Activated T-cell treated with anti-CD3 and anti-CD28 coated beads, Interleukin-2, amount 50 U/mL, for 4 hours (primary cell): ENCODE data around the gene FAM181B. TPM values are rescaled to one million over a fixed set of nuclear protein-coding genes. Genes with fewer than 3 reads are reported as not detected.

Source experiments
- ATAC-seq, 2 donors: fragments of 200-7000 bp; cut with Tn5 transposase; one replicate each; pipeline ENCODE4 v1.10.0; 2021
- DNase-seq: peaks from one replicate; pipeline ENCODE4 v3.0.0-alpha.2; 2020
- H3K27me3 Mint-ChIP-seq: one replicate; pipeline ENCODE4 v1.8.0; 2021; ENCODE audit warnings: low read depth, mixed read lengths
- H3K36me3 Mint-ChIP-seq: one replicate; pipeline ENCODE4 v1.8.0; 2022; ENCODE audit warnings: mixed read lengths; ENCODE audit not compliant: insufficient read depth
- H3K4me1 Mint-ChIP-seq: one replicate; pipeline ENCODE4 v1.8.0; 2021; ENCODE audit warnings: low read depth, mixed read lengths
- H3K4me3 Mint-ChIP-seq: one replicate; pipeline ENCODE4 v1.8.0; 2021; ENCODE audit warnings: mild to moderate bottlenecking, moderate library complexity, mixed read lengths
- H3K9me3 Mint-ChIP-seq: one replicate; pipeline ENCODE4 v1.8.0; 2021; ENCODE audit warnings: mixed read lengths
- total RNA-seq, 3 donors: library from RNA; stranded (reverse); gene quantifications; one replicate each; pipeline ENCODE4 v1.2.1, GENCODE V29; 2021

FAM181B gene
- not detected for total RNA-seq

DNA sequence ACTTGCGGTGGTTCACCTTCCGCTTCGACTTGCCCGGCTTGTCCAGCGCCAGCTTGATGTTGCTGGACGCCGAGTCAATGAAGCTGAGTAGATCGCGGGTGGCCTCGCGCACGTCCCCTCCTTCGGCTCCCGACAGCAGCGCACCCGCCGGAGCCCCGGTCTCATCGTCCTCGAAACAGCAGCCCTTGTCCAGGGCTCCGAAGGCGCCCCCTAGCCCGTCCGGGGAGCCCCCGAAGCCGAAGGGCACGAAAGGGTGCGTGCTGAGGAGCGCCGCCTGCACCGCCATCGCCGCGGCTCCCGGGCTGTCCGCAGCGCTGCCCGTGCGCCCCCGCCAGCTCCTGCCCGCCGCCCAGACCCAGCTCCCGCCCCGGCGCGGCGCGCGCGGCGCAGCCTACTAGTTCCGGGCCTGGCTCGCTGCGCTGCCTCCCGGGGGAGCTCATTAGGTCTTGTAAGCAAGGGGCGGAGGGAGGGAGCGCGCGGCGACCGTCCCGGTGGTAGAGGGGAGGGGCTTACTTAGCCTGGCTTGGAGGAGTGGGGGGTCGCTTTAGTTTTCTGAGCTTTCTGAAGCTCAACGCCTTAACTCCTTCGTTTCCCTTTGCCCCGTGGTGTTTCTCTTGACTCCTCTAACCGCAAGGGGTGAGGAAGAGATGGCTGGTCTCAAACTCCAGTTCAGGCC is at the start of gene FAM181B:
FAM181B (minus strand) TSS at position 421 of the 676 bp plus-strand sequence; CDS start at position 286, 135 bp downstream.
- peaks cover 8% of the 10 kb centered on the region for H3K4me1 Mint-ChIP-seq
- DNase-seq (peak; percentile 9), ATAC-seq (peak; percentile 72 to 81)
- no peaks in the 10 kb centered on the region for H3K36me3 Mint-ChIP-seq
- peak within 1 kb of the TSS; percentile 57 for H3K4me3 Mint-ChIP-seq
- no peaks in the 10 kb centered on the region for H3K9me3 Mint-ChIP-seq
- peaks cover 61% of the 10 kb centered on the region for H3K27me3 Mint-ChIP-seq

- Mint-ChIP-seq H3K4me3 (no peak overlapping the region), H3K9me3 (peaks cover 15% of the 10 kb centered on the region), H3K36me3 (no peaks in the 10 kb centered on the region), H3K27me3 (peaks cover 5% of the 10 kb centered on the region), H3K4me1 (no peaks in the 10 kb centered on the region)
- no peak for ATAC-seq
- no peak for DNase-seq
These were observed 49.2 kb upstream of the FAM181B start for GRCh38 chr11:82782825-82783374.

- no peak for ATAC-seq
- Mint-ChIP-seq H3K4me3 (no peak overlapping the region), H3K27me3 (peaks cover 9% of the 10 kb centered on the region)
These were observed 45.1 kb upstream of the FAM181B start for GRCh38 chr11:82778776-82779175.

DNA sequence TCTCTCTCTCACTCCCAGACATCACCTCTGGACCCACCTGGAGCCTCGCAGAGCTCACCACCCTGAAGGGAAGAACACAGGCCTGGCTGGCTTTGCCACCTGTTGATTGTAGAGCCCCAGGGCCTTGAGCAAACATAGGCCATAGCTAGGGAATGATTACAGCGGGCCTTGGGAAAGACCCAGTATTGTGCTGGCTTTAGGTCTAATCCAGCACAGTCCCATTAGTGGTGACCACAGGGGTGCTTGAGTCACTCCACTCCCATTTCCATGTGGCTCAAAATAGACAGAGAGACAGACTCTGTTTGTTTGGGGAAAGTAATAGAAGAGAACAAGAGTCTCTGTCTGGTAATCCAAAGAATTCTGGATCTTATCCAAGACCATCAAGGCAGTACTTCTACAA is 42.7 kb upstream of the FAM181B start:
- DNase-seq = no peak
- no peak overlapping the region for H3K4me3 Mint-ChIP-seq
- peaks cover 23% of the 10 kb centered on the region for H3K9me3 Mint-ChIP-seq
- ATAC-seq = no peak
- H3K4me1 Mint-ChIP-seq = no peaks in the 10 kb centered on the region
- H3K27me3 Mint-ChIP-seq = peaks cover 6% of the 10 kb centered on the region
- peaks cover 10% of the 10 kb centered on the region for H3K36me3 Mint-ChIP-seq

More at GRCh38 chr11:82778776-82779175, 45.1 kb upstream of the FAM181B start:
- peaks cover 30% of the 10 kb centered on the region for H3K9me3 Mint-ChIP-seq
- H3K36me3 Mint-ChIP-seq = peaks cover 10% of the 10 kb centered on the region
- DNase-seq = no peak
- no peaks in the 10 kb centered on the region for H3K4me1 Mint-ChIP-seq

GRCh38 chr11:82775736-82776346 is 42.2 kb upstream of the FAM181B start:
- ATAC-seq = peak; percentile 43 to 65
- DNase-seq = no peak
- H3K27me3 Mint-ChIP-seq = peaks cover 6% of the 10 kb centered on the region
- no peak overlapping the region for H3K4me3 Mint-ChIP-seq
- H3K9me3 Mint-ChIP-seq = peaks cover 19% of the 10 kb centered on the region
- peaks cover 10% of the 10 kb centered on the region for H3K36me3 Mint-ChIP-seq
- no peaks in the 10 kb centered on the region for H3K4me1 Mint-ChIP-seq

GRCh38 chr11:82775218-82775617 is 41.6 kb upstream of the FAM181B start:
- H3K4me3 Mint-ChIP-seq = no peak overlapping the region
- peaks cover 10% of the 10 kb centered on the region for H3K36me3 Mint-ChIP-seq
- H3K9me3 Mint-ChIP-seq = peaks cover 19% of the 10 kb centered on the region
- DNase-seq = no peak
- no peak for ATAC-seq
- H3K27me3 Mint-ChIP-seq = peaks cover 6% of the 10 kb centered on the region
- H3K4me1 Mint-ChIP-seq = no peaks in the 10 kb centered on the region

DNA sequence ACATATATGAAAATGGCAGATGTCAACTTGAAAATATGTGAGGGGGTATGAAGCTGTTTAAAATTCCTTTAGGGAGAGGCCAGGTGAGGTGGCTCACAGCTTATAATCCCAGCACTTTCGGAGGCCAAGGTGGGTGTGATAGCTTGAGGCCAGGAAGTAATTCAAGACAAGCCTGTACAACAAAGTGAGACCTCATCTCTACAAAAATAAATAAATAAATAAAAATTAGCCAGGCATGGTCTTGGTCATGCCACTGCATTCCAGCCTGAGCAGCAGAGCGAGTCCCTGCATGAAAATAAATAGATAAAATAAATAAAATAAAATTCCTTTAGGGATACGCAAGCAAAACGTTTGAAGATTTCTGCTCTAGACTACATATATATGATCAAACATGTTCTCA is 38.1 kb upstream of the FAM181B start:
- Mint-ChIP-seq H3K36me3 (peaks cover 3% of the 10 kb centered on the region), H3K9me3 (peaks cover 7% of the 10 kb centered on the region), H3K27me3 (peaks cover 8% of the 10 kb centered on the region), H3K4me1 (no peaks in the 10 kb centered on the region), H3K4me3 (no peak overlapping the region)
- ATAC-seq (no peak), DNase-seq (no peak)

GRCh38 chr11:82767123-82767522 is 33.5 kb upstream of the FAM181B start:
- DNase-seq = no peak
- ATAC-seq = no peak
- H3K27me3 Mint-ChIP-seq = peaks cover 6% of the 10 kb centered on the region
- no peaks in the 10 kb centered on the region for H3K36me3 Mint-ChIP-seq
- no peak overlapping the region for H3K4me3 Mint-ChIP-seq
- H3K9me3 Mint-ChIP-seq = no peaks in the 10 kb centered on the region
- peaks cover 6% of the 10 kb centered on the region for H3K4me1 Mint-ChIP-seq

DNA sequence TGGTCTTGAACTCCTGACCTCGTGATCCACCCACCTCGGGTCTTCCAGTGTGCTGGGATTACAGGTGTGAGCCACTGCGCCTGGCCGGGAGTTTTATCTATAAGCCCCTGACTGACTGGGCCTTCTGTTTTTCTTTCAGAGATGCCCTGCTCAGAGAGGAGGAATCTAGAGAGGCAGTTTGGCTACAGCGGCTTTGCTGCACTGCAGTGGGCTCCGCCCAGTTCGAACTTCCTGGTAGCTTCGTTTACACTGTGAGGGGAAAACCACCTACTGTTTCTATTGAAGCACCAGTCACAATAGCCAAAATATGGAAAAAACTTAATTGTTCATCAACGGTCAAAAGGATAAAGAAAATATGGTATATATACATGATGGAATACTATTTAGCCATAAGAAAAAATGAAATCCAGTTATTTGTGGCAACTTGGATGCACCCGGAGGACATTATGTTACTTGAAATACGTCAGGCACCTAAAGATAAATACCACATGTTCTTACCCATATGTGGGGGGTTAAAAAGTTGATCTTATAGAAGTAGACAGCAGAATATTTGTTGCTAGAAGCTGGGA is 31.9 kb upstream of the FAM181B start:
- Mint-ChIP-seq H3K9me3 (no peaks in the 10 kb centered on the region), H3K27me3 (peaks cover 6% of the 10 kb centered on the region), H3K36me3 (no peaks in the 10 kb centered on the region), H3K4me1 (peaks cover 6% of the 10 kb centered on the region), H3K4me3 (no peak overlapping the region)
- no peak for ATAC-seq
- DNase-seq = no peak

DNA sequence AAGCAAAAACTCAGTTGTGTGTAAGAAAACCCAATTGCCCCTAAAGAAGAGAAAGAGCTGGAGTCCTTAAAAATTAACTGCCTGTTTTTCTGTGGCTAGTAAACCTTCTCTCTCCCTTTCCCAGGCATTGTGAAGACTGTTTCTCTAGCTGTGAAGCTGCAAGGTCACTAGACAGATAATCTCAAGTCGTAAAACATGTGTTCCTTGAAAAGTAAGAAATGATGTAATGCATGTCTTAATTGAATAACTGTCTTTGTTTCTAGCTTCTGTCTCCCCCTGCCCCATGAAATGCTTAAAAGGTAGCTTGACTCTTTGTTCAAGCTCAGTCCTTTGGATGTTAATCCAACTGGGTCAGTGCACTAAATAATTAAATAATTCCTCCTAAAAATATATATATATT is 29.5 kb upstream of the FAM181B start:
- DNase-seq = no peak

GRCh38 chr11:82759649-82760048 is 26.0 kb upstream of the FAM181B start:
- ATAC-seq (no peak), DNase-seq (no peak)
- no peak overlapping the region for H3K4me3 Mint-ChIP-seq
- H3K27me3 Mint-ChIP-seq = peaks cover 3% of the 10 kb centered on the region
- no peaks in the 10 kb centered on the region for H3K36me3 Mint-ChIP-seq
- no peaks in the 10 kb centered on the region for H3K9me3 Mint-ChIP-seq
- peaks cover 22% of the 10 kb centered on the region for H3K4me1 Mint-ChIP-seq

More for the DNA sequence above, 29.5 kb upstream of the FAM181B start:
- H3K36me3 Mint-ChIP-seq = no peaks in the 10 kb centered on the region
- no peak for ATAC-seq
- H3K27me3 Mint-ChIP-seq = peaks cover 6% of the 10 kb centered on the region
- H3K4me1 Mint-ChIP-seq = peaks cover 8% of the 10 kb centered on the region
- no peak overlapping the region for H3K4me3 Mint-ChIP-seq
- no peaks in the 10 kb centered on the region for H3K9me3 Mint-ChIP-seq

- Mint-ChIP-seq H3K36me3 (no peaks in the 10 kb centered on the region), H3K4me3 (peak overlapping the region; percentile 40), H3K27me3 (no peaks in the 10 kb centered on the region), H3K9me3 (no peaks in the 10 kb centered on the region), H3K4me1 (peaks cover 22% of the 10 kb centered on the region)
- no peak for ATAC-seq
- no peak for DNase-seq
These were observed 24.1 kb upstream of the FAM181B start for GRCh38 chr11:82757660-82758357.

DNA sequence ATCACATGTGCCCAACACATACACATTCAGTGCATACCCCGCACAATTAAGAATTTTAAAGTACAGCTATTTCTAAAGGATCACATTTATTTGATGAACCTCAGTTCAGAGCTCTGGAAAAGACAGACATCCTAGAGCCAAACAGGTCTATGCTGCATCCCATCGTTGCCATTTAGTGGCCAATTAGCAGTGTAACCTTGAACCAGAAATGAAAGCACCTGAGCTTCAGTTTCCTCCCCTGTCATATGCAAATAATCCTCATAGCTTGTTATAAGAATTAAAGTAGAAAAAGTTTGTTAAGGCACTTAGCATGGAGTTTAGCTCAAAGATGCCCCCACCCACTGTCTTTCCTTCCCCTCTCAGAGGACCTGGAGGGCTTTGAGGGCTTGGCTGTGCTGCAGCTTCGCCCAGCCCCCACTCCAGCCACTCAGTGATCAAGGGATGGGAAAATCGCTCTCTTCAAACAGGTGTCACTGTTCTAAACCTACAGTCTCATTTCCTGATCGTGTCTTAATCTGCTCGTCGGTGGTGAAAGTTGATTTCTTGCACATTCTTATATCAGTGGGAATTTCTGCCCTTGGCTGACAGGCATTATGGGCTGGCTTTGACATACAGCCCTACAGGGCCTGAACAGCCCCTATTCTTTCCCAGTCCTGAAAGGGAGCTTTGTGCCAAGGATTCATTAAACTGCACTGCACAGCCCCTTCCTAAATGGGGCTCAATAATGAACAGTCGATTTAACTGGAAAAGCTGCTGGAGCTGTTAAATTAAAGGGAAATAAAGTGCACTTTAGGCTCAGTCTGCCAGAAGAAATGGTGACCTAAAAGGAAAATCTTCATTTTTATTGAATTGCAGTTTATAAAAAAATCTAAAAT is 23.3 kb upstream of the FAM181B start:
- Mint-ChIP-seq H3K4me1 (peaks cover 22% of the 10 kb centered on the region), H3K27me3 (no peaks in the 10 kb centered on the region), H3K9me3 (no peaks in the 10 kb centered on the region), H3K4me3 (peak overlapping the region; percentile 40), H3K36me3 (no peaks in the 10 kb centered on the region)
- no peak for DNase-seq
- ATAC-seq = peak in 1 of 2 donors; percentile 46
